K562 (cell line): ENCODE measurements around the gene FADS1.

ENCODE experiments used
- CTCF ChIP-seq, 3 experiments: IDR thresholded peaks in 2 of 3; conservative IDR thresholded peaks in 1 of 3; 2 replicates each; pipeline ENCODE4 v1.5.1; 2011 to 2012; ENCODE audit warnings: low read length in 3 of 3, mild to moderate bottlenecking in 3 of 3, control low read depth in 2 of 3, improper control_type of control experiment in 1 of 3, inconsistent platforms in 1 of 3, low read depth in 1 of 3, mixed read lengths in 1 of 3, moderate library complexity in 1 of 3; ENCODE audit not compliant: insufficient read depth in 2 of 3
- ESRRA ChIP-seq: fragments of 450-650 bp; IDR thresholded peaks from 2 replicates; pipeline ENCODE4 v1.6.1; 2014; ENCODE audit warnings: low read depth, mild to moderate bottlenecking, moderate library complexity, borderline replicate concordance
- NEUROD1 ChIP-seq: fragments of 150-350 bp; IDR thresholded peaks from 2 replicates; pipeline ENCODE4 v1.6.1; 2014; ENCODE audit warnings: borderline replicate concordance, low read length, low read depth; ENCODE audit not compliant: partially characterized antibody
- PCBP1 ChIP-seq: fragments of 200-400 bp; formaldehyde crosslinking; IDR thresholded peaks from 2 replicates; pipeline ENCODE4 v1.6.1; 2018; ENCODE audit warnings: mild to moderate bottlenecking, low read depth, low read length; ENCODE audit not compliant: poor library complexity, severe bottlenecking
- PHF8 ChIP-seq: fragments of 200-600 bp; sonication (generic); IDR thresholded peaks from 2 replicates; pipeline ENCODE4 v1.6.1; 2012; ENCODE audit warnings: mixed run types, mild to moderate bottlenecking, inconsistent platforms, low read length, moderate library complexity, borderline replicate concordance
- POLR2A ChIP-seq: fragments of 450-650 bp; conservative IDR thresholded peaks from 2 replicates; pipeline ENCODE4 v1.6.1; 2016
- PRDM10 ChIP-seq: fragments of 450-650 bp; IDR thresholded peaks from 2 replicates; pipeline ENCODE4 v1.6.1; 2018; ENCODE audit not compliant: partially characterized antibody
- PURB ChIP-seq: sonication (generic); formaldehyde crosslinking; IDR thresholded peaks from 2 replicates; pipeline ENCODE4 v1.9.0; 2021; ENCODE audit warnings: low read depth, mild to moderate bottlenecking, missing genetic modification reagents
- SMAD1 ChIP-seq: fragments of 150-350 bp; IDR thresholded peaks from 2 replicates; pipeline ENCODE4 v1.6.1; 2014; ENCODE audit warnings: low read length, low read depth; ENCODE audit not compliant: partially characterized antibody
- SRSF9 ChIP-seq: fragments of 200-400 bp; formaldehyde crosslinking; IDR thresholded peaks from 2 replicates; pipeline ENCODE4 v1.6.1; 2017; ENCODE audit warnings: low read depth, low read length, borderline replicate concordance
- ZFP91 ChIP-seq: sonication (generic); formaldehyde crosslinking; IDR thresholded peaks from 2 replicates; pipeline ENCODE4 v1.8.0; 2022; ENCODE audit warnings: mild to moderate bottlenecking, missing genetic modification reagents
- ZNF384 ChIP-seq: IDR thresholded peaks from 2 replicates; pipeline ENCODE4 v1.6.1; 2012; ENCODE audit warnings: low read depth, low read length, improper control_type of control experiment
- ZNF644 ChIP-seq: fragments of 200-800 bp; sonication (Bioruptor generic); IDR thresholded peaks from 2 replicates; pipeline ENCODE4 v1.6.1; 2016; ENCODE audit warnings: low read depth, missing genetic modification characterization, missing compliant biosample characterization

GRCh38 chr11:61837411-61838005 lies 20.7 kb upstream of the FADS1 start:
- TF ChIP-seq PCBP1, result no peak
- no peak for TF ChIP-seq SRSF9
- no peak for TF ChIP-seq CTCF (IDR thresholded peaks at IDR 0.05 in 2 of 3, conservative IDR thresholded peaks at IDR 0.05 in 1 of 3; ENCODE audit: insufficient read depth in 2 of 3, low read depth in 1 of 3, low read length in 3 of 3)
- no peak for TF ChIP-seq PHF8
- TF ChIP-seq POLR2A, result no peak
- no peak for TF ChIP-seq PRDM10
- TF ChIP-seq ZNF384, result no peak
- no peak for TF ChIP-seq ESRRA
- no peak for TF ChIP-seq SMAD1
- TF ChIP-seq ZFP91 (CRISPR knock-in tag), result no peak
- TF ChIP-seq PURB (CRISPR knock-in tag), result no peak
- no peak for TF ChIP-seq ZNF644 (tag)
- TF ChIP-seq NEUROD1, result no peak
